ENCODE measurements around the gene MYMX. TPM values are rescaled to one million over a fixed set of nuclear protein-coding genes. Genes with fewer than 3 reads are reported as not detected.

MYMX gene
- total RNA-seq, 1 donor from 2014 or later, result not detected

- H3K27ac Mint-ChIP-seq (ENCODE audit: unreplicated experiment), result peak overlapping the region; percentile 79
- no peaks in the 10 kb centered on the region for H3K9me3 Mint-ChIP-seq (ENCODE audit: unreplicated experiment)
- peaks cover 36% of the 10 kb centered on the region for H3K4me1 Mint-ChIP-seq (ENCODE audit: unreplicated experiment)
These were observed 46.0 kb downstream of the MYMX start for GRCh38 chr6:44262467-44263353.

GRCh38 chr6:44263354-44264100 lies 46.8 kb downstream of the MYMX start:
- TF ChIP-seq CTCF (IDR thresholded peaks at IDR 0.05), result no peak
- H3K27ac Mint-ChIP-seq (ENCODE audit: unreplicated experiment), result peak overlapping the region; percentile 79
- no peak for DNase-seq (ENCODE audit: extremely low spot score, unreplicated experiment)
- peaks cover 2% of the 10 kb centered on the region for H3K27me3 Mint-ChIP-seq (ENCODE audit: unreplicated experiment)
- peaks cover 12% of the 10 kb centered on the region for H3K36me3 Mint-ChIP-seq (ENCODE audit: unreplicated experiment)
- peaks cover 28% of the 10 kb centered on the region for H3K4me1 Mint-ChIP-seq (ENCODE audit: unreplicated experiment)
- no peaks in the 10 kb centered on the region for H3K9me3 Mint-ChIP-seq (ENCODE audit: unreplicated experiment)
- peak overlapping the region; percentile 90 for H3K4me3 Mint-ChIP-seq (ENCODE audit: unreplicated experiment)

More at GRCh38 chr6:44262467-44263353, 46.0 kb downstream of the MYMX start:
- no peak for TF ChIP-seq CTCF (IDR thresholded peaks at IDR 0.05)
- H3K27me3 Mint-ChIP-seq (ENCODE audit: unreplicated experiment), result no peaks in the 10 kb centered on the region
- peaks cover 15% of the 10 kb centered on the region for H3K36me3 Mint-ChIP-seq (ENCODE audit: unreplicated experiment)
- DNase-seq (ENCODE audit: extremely low spot score, unreplicated experiment), result no peak
- H3K4me3 Mint-ChIP-seq (ENCODE audit: unreplicated experiment), result peak overlapping the region; percentile 90

GRCh38 chr6:44264154-44265006 lies 47.7 kb downstream of the MYMX start:
- H3K4me1 Mint-ChIP-seq (ENCODE audit: unreplicated experiment), result peaks cover 26% of the 10 kb centered on the region
- H3K27me3 Mint-ChIP-seq (ENCODE audit: unreplicated experiment), result peaks cover 10% of the 10 kb centered on the region
- no peak for TF ChIP-seq CTCF (IDR thresholded peaks at IDR 0.05)

GRCh38 chr6:44265007-44265721 lies 48.4 kb downstream of the MYMX start, which contains the start of gene NFKBIE:
NFKBIE (minus strand) TSS chr6:44265551; CDS start chr6:44265346, 205 bp downstream.
- H3K4me3 Mint-ChIP-seq (ENCODE audit: unreplicated experiment), result peak within 1 kb of the TSS; percentile 90
- H3K9me3 Mint-ChIP-seq (ENCODE audit: unreplicated experiment), result no peaks in the 10 kb centered on the region
- H3K27ac Mint-ChIP-seq (ENCODE audit: unreplicated experiment), result peak within 1 kb of the TSS; percentile 79
- H3K27me3 Mint-ChIP-seq (ENCODE audit: unreplicated experiment), result peaks cover 18% of the 10 kb centered on the region
- DNase-seq (ENCODE audit: extremely low spot score, unreplicated experiment), result peak; percentile 98
- TF ChIP-seq CTCF (IDR thresholded peaks at IDR 0.05), result peak; percentile 52
- peaks cover 3% of the 10 kb centered on the region for H3K36me3 Mint-ChIP-seq (ENCODE audit: unreplicated experiment)
- peaks cover 30% of the 10 kb centered on the region for H3K4me1 Mint-ChIP-seq (ENCODE audit: unreplicated experiment)

More at GRCh38 chr6:44264154-44265006, 47.7 kb downstream of the MYMX start:
- Mint-ChIP-seq H3K27ac (ENCODE audit: unreplicated experiment) (peak overlapping the region; percentile 79), H3K9me3 (ENCODE audit: unreplicated experiment) (no peaks in the 10 kb centered on the region), H3K4me3 (ENCODE audit: unreplicated experiment) (peak overlapping the region; percentile 90), H3K36me3 (ENCODE audit: unreplicated experiment) (peaks cover 7% of the 10 kb centered on the region)
- no peak for DNase-seq (ENCODE audit: extremely low spot score, unreplicated experiment)
